NCI-H510A treated with DMSO at 0.1 percent for 48 hours (cell line): Measurements from ENCODE around the gene CTRB2.
"Not testable (repeated sequence)": the region's sequence is repeated elsewhere in the genome, so short reads cannot be mapped to it uniquely, and the experiment has no call there.

ENCODE experiments used
- DNase-seq: peaks from one replicate; lab custom pipeline; 2025; lab: John Stamatoyannopoulos, UW

CTRB2 gene

DNA sequence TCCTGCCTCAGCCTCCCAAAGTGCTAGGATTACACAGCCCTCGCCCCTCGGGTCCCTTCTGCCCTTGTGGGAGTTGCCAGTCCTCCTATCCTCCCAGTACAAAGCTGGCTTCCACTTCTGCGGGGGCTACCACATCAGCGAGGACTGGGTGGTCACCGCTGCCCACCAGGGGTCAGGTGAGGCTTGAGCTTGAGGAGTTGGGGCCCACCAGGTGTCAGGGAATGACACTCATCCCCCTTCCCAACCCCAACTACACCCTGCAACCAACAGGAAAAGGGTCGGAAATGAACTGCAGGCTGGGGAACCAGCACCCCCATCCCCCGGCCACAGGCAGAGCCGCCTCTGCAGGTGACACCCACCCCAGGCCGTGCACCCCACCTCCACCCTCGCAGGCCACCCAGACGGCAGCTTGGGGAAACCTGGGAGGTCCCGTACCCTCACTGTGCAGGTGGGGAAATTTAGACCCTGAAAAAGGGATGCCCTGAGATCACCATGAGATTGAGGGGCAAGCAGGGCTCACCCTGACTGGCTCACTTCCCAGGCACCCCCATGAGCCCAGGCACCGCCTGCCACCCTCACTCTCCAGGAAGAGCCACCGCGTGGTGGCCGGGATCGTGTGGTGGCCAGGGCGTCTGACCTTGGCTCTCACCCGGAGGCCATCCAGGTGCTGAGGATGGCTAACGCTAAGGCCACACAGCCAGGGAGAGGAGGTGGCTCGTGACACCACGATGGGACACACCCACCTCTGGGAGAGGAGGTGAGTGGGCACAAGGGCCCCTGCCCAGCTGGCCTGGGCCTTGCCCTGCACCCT is 19.8 kb upstream of the CTRB2 start:
- DNase-seq: no peak

GRCh38 chr16:75225678-75226515 is 18.9 kb upstream of the CTRB2 start:
- no peak for DNase-seq

DNA sequence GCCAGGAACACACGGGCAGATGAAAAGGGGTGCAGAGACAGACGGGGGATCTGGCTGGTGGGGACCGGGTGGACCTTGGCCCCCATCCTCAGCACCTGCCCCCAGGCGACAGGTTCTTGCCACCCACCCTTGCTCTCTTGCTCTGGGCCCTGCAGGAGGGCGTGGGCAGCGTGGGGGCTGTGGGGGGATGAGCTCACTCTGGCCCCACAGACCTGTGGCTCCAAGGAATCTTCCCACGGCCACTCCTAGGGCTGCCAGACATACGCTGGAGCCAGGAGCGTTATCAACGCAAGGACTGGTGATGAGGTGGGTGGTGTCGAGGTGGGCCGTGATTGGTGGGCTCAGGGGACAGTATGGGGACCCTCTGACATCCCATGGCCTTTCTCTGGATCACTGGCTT is 18.1 kb upstream of the CTRB2 start:
- no peak for DNase-seq

DNA sequence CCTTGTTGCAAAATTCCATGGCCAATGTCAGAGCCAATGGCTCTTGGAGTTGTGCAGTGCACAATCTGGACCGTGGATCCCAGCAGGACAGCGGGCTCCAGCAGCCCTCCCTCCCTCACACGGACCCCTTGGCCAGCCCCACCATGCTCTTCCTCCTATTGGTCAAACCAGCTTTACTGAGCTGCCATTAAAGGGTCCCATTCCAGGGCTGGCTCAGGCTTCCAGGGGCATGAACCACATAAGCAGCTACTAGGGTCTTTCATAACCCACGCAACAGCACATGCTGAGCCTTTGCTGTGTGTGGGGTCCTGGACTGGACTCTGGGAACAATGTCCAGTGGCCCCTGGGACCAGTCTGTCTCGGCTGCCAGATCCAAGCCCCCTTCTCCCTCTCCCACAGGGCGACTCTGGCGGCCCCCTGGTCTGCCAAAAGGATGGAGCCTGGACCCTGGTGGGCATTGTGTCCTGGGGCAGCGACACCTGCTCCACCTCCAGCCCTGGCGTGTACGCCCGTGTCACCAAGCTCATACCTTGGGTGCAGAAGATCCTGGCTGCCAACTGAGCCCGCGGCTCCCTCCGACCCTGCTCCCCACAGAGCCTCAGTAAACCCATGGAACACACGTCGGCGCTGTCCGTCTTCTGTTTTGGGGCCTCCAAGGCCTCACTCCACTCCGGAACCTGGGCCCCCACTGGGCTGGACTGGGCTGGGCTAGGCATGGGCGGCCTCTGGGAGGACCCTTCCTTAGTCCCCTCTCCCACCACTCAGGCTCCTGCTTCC is 17.5 kb upstream of the CTRB2 start:
- no peak for DNase-seq

DNA sequence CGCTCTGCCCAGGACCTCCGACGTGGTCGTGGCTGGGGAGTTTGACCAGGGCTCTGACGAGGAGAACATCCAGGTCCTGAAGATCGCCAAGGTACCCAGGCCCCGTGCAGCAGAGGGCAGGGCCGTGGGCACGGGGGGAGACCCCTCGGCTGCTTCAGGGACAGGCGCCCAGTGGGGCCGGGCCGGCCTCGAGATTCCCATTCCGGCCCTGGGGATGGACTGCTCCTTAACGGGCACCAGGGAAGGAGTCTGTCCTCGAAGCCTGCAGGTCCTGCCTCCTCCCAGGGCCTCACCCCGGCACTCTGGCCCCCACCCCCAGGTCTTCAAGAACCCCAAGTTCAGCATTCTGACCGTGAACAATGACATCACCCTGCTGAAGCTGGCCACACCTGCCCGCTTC is 16.2 kb upstream of the CTRB2 start:
- DNase-seq: not testable (repeated sequence)

GRCh38 chr16:75222271-75222783 is 15.4 kb upstream of the CTRB2 start:
- no peak for DNase-seq

DNA sequence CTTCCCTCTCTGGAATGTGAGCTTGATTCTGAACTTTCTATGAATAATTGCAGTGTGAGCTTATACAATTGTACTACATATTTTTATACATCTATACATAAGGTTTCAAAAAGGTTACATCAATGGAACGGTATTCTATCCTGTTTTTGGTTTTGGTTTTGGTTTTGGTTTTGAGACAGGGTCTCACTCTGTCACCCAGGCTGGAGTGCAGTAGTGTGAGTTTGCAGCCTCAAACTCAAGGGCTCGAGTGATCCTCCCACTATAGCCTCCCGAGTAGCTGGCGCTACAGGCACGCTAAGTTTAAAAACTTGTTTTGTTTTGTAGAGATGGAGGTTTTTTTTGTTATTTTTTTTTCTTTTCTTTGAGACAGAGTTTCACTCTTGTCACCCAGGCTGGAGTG is 12.9 kb upstream of the CTRB2 start:
- no peak for DNase-seq

DNA sequence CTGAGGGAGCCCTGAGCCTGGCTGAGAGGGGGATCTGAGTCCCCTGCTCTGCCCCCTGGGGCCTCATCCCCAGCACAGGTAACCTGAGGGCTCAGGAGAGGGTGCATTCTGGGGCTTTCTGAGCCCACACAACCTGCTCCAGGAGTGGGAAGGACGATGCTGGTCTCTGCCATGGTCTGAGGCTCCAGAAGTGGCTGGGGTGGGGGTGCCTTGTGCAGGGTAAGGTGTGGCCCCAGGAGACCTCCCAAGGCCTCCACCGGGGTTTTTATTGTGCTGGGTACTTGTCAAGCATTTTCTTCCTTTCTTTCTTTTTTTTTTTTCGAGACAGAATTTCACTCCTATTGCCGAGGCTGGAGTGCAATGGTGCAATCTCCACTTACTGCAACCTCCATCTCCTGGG is 12.1 kb upstream of the CTRB2 start:
- no peak for DNase-seq

GRCh38 chr16:75218256-75219076 is 11.5 kb upstream of the CTRB2 start, which contains the start of gene CTRB1:
Gene CTRB1, plus strand, starts transcription at chr16:75218988. Its CDS starts 20 bp downstream, at chr16:75219008.
- no peak for DNase-seq

DNA sequence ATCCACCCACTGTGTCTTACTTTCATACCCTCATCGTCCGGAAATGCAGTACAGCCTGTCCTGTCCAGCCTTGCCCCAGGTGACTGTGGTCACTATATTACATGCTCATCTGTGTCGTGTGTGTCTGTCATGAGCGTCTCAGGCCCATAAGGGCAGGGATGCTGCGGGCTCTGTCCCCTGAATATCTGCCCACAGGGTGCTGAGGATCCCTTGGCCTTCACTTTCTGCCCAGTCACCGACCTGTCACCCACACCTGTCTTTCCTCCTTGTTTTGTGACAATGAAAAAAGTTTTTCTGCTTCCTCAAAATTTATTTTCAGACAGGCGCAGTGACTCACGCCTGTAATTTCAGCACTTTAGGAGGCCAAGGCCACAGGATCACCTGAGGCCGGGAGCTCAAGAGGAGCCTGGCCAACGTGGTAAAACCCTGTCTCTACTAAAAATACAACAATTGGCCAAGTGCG is 10.5 kb upstream of the CTRB2 start:
- DNase-seq: no peak

GRCh38 chr16:75216576-75216975 is 9.6 kb upstream of the CTRB2 start:
- no peak for DNase-seq

GRCh38 chr16:75216127-75216526 is 9.2 kb upstream of the CTRB2 start:
- no peak for DNase-seq

DNA sequence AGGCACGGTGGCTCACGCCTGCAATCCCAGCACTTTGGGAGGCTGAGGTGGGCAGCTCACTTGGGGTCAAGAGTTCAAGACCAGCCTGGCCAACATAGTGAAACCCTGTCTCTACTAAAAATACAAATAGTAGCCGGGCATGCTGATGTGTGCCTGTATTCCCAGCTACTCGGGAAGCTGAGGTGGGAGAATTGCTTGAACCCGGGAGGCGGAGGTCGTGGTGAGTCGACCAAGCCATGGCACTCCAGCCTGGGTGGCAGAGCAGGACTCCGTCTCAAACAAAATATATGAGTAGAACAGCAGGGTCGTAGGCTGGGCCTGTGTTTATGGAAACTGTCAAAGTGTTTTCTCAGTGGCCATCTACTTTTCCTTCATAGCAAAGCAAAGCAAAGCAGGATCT is 4.3 kb upstream of the CTRB2 start:
- not testable (repeated sequence) for DNase-seq

- DNase-seq: no peak
Observed at GRCh38 chr16:75209944-75210343, 3.0 kb upstream of the CTRB2 start.

- DNase-seq: not testable (repeated sequence)
Observed at GRCh38 chr16:75209514-75209913, 2.6 kb upstream of the CTRB2 start.

GRCh38 chr16:75208861-75209505 is 2.0 kb upstream of the CTRB2 start:
- no peak for DNase-seq

DNA sequence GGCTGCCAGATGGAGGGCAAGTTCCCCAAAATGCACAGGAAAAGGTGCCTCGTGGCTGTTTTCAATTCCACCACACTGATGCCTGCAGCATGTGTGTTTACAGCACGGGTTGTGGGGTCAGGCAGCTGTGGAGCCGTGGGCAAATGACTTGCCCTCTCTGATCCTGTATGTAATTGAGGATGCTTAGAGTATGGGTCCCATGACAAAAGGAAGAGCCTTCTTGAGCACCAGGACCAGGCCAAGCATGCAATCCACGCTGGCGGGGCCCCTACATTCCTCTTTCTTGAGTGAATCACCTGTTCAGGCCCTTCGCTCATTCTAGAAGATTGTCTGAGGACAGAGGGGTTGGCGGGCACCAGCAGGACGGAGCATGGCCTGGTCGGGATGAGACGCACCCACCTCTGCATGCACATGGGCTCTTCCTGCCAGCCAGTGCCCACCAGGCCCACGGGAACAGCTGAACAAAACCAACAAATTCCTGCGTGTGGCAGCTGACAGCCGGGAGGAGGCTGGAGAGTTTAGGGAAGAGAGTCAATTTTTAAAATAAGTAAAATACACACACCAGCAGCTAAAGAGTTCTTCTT is 1.4 kb upstream of the CTRB2 start:
- no peak for DNase-seq

- no peak for DNase-seq
Observed at GRCh38 chr16:75207831-75208230, 870 bp upstream of the CTRB2 start.

DNA sequence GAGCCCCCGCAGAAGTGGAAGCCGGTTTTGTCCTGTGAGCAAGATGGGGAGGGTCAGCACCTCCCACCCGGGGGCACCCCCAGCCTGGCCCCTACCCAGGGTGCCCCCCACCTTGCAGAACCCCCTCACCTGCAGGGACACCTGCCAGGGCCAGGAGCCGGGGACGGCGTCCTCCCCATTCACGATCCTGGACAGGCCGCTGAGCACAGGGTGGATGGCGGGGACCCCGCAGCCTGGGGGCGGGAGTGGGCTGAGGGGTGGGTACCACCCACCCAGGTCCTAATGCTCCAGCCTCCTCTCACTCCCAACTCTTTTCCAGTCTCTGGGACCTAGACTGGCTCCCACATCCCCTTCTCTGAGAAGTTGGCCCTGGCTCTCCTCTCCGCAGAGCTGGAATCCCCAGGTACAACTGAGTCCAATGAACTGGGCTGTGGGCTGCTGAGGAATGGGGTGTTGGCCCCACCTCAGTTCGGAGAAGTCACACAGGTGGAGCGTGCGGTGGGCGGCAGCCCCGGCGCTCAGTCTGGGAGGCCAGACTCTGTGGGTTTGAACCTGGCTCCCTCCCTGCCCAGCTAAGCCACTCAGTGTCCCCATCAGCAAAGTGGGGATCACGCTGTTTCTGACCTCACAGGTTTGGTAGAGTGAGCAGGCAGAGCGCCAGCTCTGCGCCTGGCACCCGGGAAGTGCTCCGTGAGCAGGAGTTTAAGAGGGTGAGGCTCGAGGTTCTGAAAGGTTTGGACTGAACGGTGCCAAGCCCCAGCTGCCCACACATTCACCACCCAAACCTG is 806 bp downstream of the CTRB2 start:
- not testable (repeated sequence) for DNase-seq
